Spleen (tissue), 11 donors: Measurements from ENCODE around the gene FREY1. TPM values are rescaled to one million over a fixed set of nuclear protein-coding genes. Genes with fewer than 3 reads are reported as not detected.
A peak's percentile ranks its signal among the peaks of the same experiment; 100 is the strongest.

Experiments used
- DNase-seq: peaks from one replicate; pipeline ENCODE4 v3.0.0-alpha.2; 2020
- H3K27ac ChIP-seq, 8 donors: fragments of 200-600 bp; sonication (generic) in 7 of 8; 1 replicate in 4 of 8; 2 replicates in 4 of 8; pipeline versions ENCODE4 v1.5.0 to v1.8.0; 2016 to 2021; ENCODE audit warnings: inconsistent platforms in 4 of 8, mild to moderate bottlenecking in 4 of 8, moderate library complexity in 1 of 8
- H3K27me3 ChIP-seq, 7 donors: fragments of 200-600 bp; sonication (generic) in 6 of 7; replicated peaks in 1 of 7; 1 replicate in 4 of 7; 2 replicates in 3 of 7; pipeline versions ENCODE4 v1.5.0 to v1.8.0; 2016 to 2021; ENCODE audit warnings: inconsistent platforms in 3 of 7, mild to moderate bottlenecking in 1 of 7
- H3K36me3 ChIP-seq, 6 donors: fragments of 200-600 bp; sonication (generic) in 5 of 6; 1 replicate in 4 of 6; 2 replicates in 2 of 6; pipeline versions ENCODE4 v1.5.0 to v1.8.0; 2016 to 2021; ENCODE audit warnings: inconsistent platforms in 2 of 6
- H3K4me1 ChIP-seq, 6 donors: fragments of 200-600 bp; sonication (generic) in 5 of 6; 1 replicate in 3 of 6; 2 replicates in 3 of 6; pipeline versions ENCODE4 v1.5.0 to v1.8.0; 2016 to 2021; ENCODE audit warnings: inconsistent platforms in 3 of 6
- H3K4me3 ChIP-seq, 8 donors: fragments of 200-600 bp; sonication (generic) in 7 of 8; 1 replicate in 4 of 8; 2 replicates in 4 of 8; pipeline versions ENCODE4 v1.5.0 to v1.8.0; 2016 to 2021; ENCODE audit warnings: inconsistent platforms in 4 of 8, mild to moderate bottlenecking in 4 of 8, moderate library complexity in 2 of 8
- H3K9me3 ChIP-seq, 8 donors: fragments of 200-600 bp; sonication (generic) in 7 of 8; 1 replicate in 4 of 8; 2 replicates in 4 of 8; pipeline versions ENCODE4 v1.5.0 to v1.8.0; 2016 to 2021; ENCODE audit warnings: inconsistent platforms in 4 of 8
- CTCF ChIP-seq, 11 experiments: fragments of 200-600 bp in 7 of 11; fragments of 450-650 bp in 4 of 11; sonication (generic) in 4 of 11; IDR thresholded peaks in 8 of 11; conservative IDR thresholded peaks in 3 of 11; 1 replicate in 7 of 11; 2 replicates in 4 of 11; pipeline versions ENCODE4 v1.4.0 to v1.8.0; 2016 to 2021; ENCODE audit warnings: antibody characterized with exemption in 11 of 11, inconsistent platforms in 4 of 11, mild to moderate bottlenecking in 1 of 11
- POLR2A ChIP-seq, 3 donors: fragments of 450-650 bp; IDR thresholded peaks; one replicate each; pipeline ENCODE4 v1.5.1; 2017; ENCODE audit warnings: antibody characterized with exemption in 3 of 3, mild to moderate bottlenecking in 1 of 3
- POLR2AphosphoS5 ChIP-seq, 3 donors: sonication (generic); formaldehyde crosslinking; IDR thresholded peaks; one replicate each; pipeline ENCODE4 v1.5.1; 2017; ENCODE audit warnings: antibody characterized with exemption in 3 of 3
- WGBS, 5 donors: extraction: QIAGEN DNeasy Blood & Tissue Kit in 3 of 5; methylation state at CpG; one replicate each; pipeline versions ENCODE4 v1.1.5 to v1.1.7; 2013 to 2018; 5-methylcytosine and 5-hydroxymethylcytosine counted together
- intact Hi-C: fragments of 100-400 bp; cut with DNase I; formaldehyde crosslinking; loops from one replicate; pipeline ENCODE4 v1.15.0; 2023; ENCODE audit warnings: low total_unique reads
- polyA plus RNA-seq, 3 donors: library from polyadenylated mRNA; stranded (reverse); fragments of 200-250 nt; gene quantifications; one replicate each; pipeline ENCODE4 v1.2.1, GENCODE V29; 2013
- total RNA-seq, 7 donors: library from RNA; depleted of rRNA in 3 of 7; stranded (reverse); fragments of >200 nt in 3 of 7; fragmentation: NEBNext Ultra II Directional in 4 of 7; extraction: Animal tissue kit (Norgen Biotek cat#: 25700) in 4 of 7; gene quantifications; one replicate each; pipeline versions ENCODE4 v1.1.0 to v1.2.1, GENCODE V29; 2016 to 2021
- donor health status: healthy with polysubstance abuse.
- donor health status: DM: no; HTN: no; CAD: no; lungs with moderate emphysema.
- donor health status: DM: no; HTN: no; CAD: no.
- donor health status: Bipolar disorder and iron deficiency.
- donor health status: healthy.
- donor health status: DM: no; HTN: no; CAD: no.
- donor health status: DM: yes; HTN: yes; CAD: no.

Gene FREY1
- total and polyA plus RNA-seq, 10 donors: 0.13 to 2.0 (median 0.79) TPM; not detected in 2

- no peak for TF ChIP-seq POLR2AphosphoS5 (IDR thresholded peaks at IDR 0.05)
- TF ChIP-seq POLR2A (IDR thresholded peaks at IDR 0.05): no peak
- TF ChIP-seq CTCF (IDR thresholded peaks at IDR 0.05 in 8 of 11, conservative IDR thresholded peaks at IDR 0.05 in 3 of 11): no peak
- Histone ChIP-seq H3K9me3 (no peaks in the 10 kb centered on the region), H3K27ac (no peak overlapping the region), H3K4me1 (peaks cover 0 to 15% (median 14%) of the 10 kb centered on the region in 6 donors), H3K4me3 (peak overlapping the region in 4 of 8 donors; percentile 53 to 80 (median 59)), H3K27me3 (peaks cover 0 to 18% (median 0%) of the 10 kb centered on the region in 7 donors), H3K36me3 (peaks cover 0 to 36% (median 27%) of the 10 kb centered on the region in 6 donors)
- DNase-seq: no peak
- intact Hi-C loops: no loop called here
- 86 to 92% (median 90%) methylated on average over 10 of the region's 10 CpGs for WGBS, 5 donors
Observed at GRCh38 chr11:45884596-45885185, 22.4 kb downstream of the FREY1 start.

GRCh38 chr11:45881708-45882368, 25.2 kb downstream of the FREY1 start:
- peaks cover 0 to 64% (median 53%) of the 10 kb centered on the region in 6 donors for H3K36me3 ChIP-seq
- WGBS, 5 donors: 66 to 75% (median 69%) methylated on average over 6 of the region's 6 CpGs
- H3K4me1 ChIP-seq: peaks cover 0 to 15% (median 14%) of the 10 kb centered on the region in 6 donors
- no peak overlapping the region for H3K4me3 ChIP-seq
- peaks cover 0 to 13% (median 0%) of the 10 kb centered on the region in 7 donors for H3K27me3 ChIP-seq
- DNase-seq: no peak
- intact Hi-C loops: no loop called here
- H3K27ac ChIP-seq: no peak overlapping the region
- H3K9me3 ChIP-seq: no peaks in the 10 kb centered on the region
- TF ChIP-seq CTCF (IDR thresholded peaks at IDR 0.05 in 8 of 11, conservative IDR thresholded peaks at IDR 0.05 in 3 of 11) (no peak), POLR2A (IDR thresholded peaks at IDR 0.05) (no peak), POLR2AphosphoS5 (IDR thresholded peaks at IDR 0.05) (no peak)

GRCh38 chr11:45880772-45881570, 26.1 kb downstream of the FREY1 start:
- H3K4me1 ChIP-seq: peaks cover 0 to 12% (median 9%) of the 10 kb centered on the region in 6 donors
- no peak overlapping the region for H3K27ac ChIP-seq
- H3K36me3 ChIP-seq: peaks cover 0 to 73% (median 62%) of the 10 kb centered on the region in 6 donors
- 86 to 95% (median 91%) methylated on average over 14 to 15 of the region's 15 CpGs for WGBS, 5 donors
- DNase-seq: no peak
- H3K9me3 ChIP-seq: no peaks in the 10 kb centered on the region
- intact Hi-C loops: no loop called here
- H3K27me3 ChIP-seq: peaks cover 0 to 8% (median 0%) of the 10 kb centered on the region in 7 donors
- no peak for TF ChIP-seq POLR2AphosphoS5 (IDR thresholded peaks at IDR 0.05)
- TF ChIP-seq POLR2A (IDR thresholded peaks at IDR 0.05): no peak
- no peak for TF ChIP-seq CTCF (IDR thresholded peaks at IDR 0.05 in 8 of 11, conservative IDR thresholded peaks at IDR 0.05 in 3 of 11)
- H3K4me3 ChIP-seq: no peak overlapping the region
